Ovary (tissue), 3 donors: ENCODE measurements around the gene ACER3.

Experiments
- CTCF ChIP-seq, 3 donors: fragments of 450-650 bp in 2 of 3; fragments of 200-600 bp in 1 of 3; IDR thresholded peaks; one replicate each; pipeline versions ENCODE4 v1.5.1 to v1.8.0; 2016 to 2022; ENCODE audit warnings: antibody characterized with exemption in 3 of 3, mild to moderate bottlenecking in 1 of 3
- EP300 ChIP-seq: sonication (generic); formaldehyde crosslinking; IDR thresholded peaks from one replicate; pipeline ENCODE4 v1.6.1; 2017; ENCODE audit warnings: antibody characterized with exemption
- POLR2A ChIP-seq: fragments of 450-650 bp; IDR thresholded peaks from one replicate; pipeline ENCODE4 v1.6.1; 2017; ENCODE audit warnings: antibody characterized with exemption, mild to moderate bottlenecking, moderate library complexity
- donor health status: DM: no; HTN: no; CAD: no.

- TF ChIP-seq EP300 (no peak), CTCF (IDR thresholded peaks at IDR 0.05) (no peak), POLR2A (no peak)
Measured at GRCh38 chr11:76856571-76856970, 4.1 kb upstream of the ACER3 start.
